A673 (cell line): ENCODE data around the gene NOTCH4.

Experiments
- EZH2 ChIP-seq: fragments of 200-600 bp; sonication (generic); IDR thresholded peaks from 2 replicates; pipeline ENCODE4 v1.6.1; 2017; ENCODE audit warnings: borderline replicate concordance, low read depth, mild to moderate bottlenecking, mixed read lengths, antibody characterized with exemption, low read length; ENCODE audit not compliant: poor library complexity, severe bottlenecking
- TF ChIP-seq, protein P1 (sequence below): fragments of 300-800, 200-600 bp; sonication (generic); conservative IDR thresholded peaks from 2 replicates; pipeline ENCODE4 v1.5.1; 2017; ENCODE audit warnings: low read depth, mild to moderate bottlenecking, antibody characterized with exemption, low read length, moderate library complexity, mixed read lengths

DNA sequence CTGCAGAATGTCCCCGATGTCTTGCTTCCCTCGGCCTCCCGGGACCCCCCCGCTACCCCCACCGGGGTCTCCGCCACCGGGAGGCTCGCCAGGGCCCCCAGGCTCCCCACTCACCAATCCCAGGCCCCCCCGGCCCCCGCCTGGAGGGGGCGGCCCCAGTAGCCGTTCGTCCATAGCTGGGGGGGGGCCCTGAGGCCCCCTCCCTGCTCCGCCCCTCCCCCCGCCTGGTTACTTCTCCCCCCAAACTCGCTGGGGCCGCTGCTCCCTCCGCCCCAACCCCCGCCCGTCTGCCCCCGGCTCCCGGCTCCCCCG lies 34.2 kb downstream of the NOTCH4 start:
- no peak for TF ChIP-seq EZH2
- TF ChIP-seq, protein P1, sequence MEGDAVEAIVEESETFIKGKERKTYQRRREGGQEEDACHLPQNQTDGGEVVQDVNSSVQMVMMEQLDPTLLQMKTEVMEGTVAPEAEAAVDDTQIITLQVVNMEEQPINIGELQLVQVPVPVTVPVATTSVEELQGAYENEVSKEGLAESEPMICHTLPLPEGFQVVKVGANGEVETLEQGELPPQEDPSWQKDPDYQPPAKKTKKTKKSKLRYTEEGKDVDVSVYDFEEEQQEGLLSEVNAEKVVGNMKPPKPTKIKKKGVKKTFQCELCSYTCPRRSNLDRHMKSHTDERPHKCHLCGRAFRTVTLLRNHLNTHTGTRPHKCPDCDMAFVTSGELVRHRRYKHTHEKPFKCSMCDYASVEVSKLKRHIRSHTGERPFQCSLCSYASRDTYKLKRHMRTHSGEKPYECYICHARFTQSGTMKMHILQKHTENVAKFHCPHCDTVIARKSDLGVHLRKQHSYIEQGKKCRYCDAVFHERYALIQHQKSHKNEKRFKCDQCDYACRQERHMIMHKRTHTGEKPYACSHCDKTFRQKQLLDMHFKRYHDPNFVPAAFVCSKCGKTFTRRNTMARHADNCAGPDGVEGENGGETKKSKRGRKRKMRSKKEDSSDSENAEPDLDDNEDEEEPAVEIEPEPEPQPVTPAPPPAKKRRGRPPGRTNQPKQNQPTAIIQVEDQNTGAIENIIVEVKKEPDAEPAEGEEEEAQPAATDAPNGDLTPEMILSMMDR, result no peak
